HT-29 (cell line): ENCODE data around the gene ENTPD2. TPM values are rescaled to one million over a fixed set of nuclear protein-coding genes. Genes with fewer than 3 reads are reported as not detected.
"Not testable (repeated sequence)": the region's sequence is repeated elsewhere in the genome, so short reads cannot be mapped to it uniquely, and the experiment has no call there.

Source experiments
- DNase-seq: peaks from one replicate; pipeline ENCODE4 v3.0.0-alpha.2; 2015; ENCODE audit warnings: low spot score
- total RNA-seq: library from RNA; depleted of rRNA; stranded (reverse); fragments of >200 nt; shearing (Covaris generic); gene quantifications from 2 replicates; pipeline ENCODE4 v1.2.3, GENCODE V29; 2014

ENTPD2 gene
- total RNA-seq, 1 experiment from 2014 or later = 2.7 TPM

DNA sequence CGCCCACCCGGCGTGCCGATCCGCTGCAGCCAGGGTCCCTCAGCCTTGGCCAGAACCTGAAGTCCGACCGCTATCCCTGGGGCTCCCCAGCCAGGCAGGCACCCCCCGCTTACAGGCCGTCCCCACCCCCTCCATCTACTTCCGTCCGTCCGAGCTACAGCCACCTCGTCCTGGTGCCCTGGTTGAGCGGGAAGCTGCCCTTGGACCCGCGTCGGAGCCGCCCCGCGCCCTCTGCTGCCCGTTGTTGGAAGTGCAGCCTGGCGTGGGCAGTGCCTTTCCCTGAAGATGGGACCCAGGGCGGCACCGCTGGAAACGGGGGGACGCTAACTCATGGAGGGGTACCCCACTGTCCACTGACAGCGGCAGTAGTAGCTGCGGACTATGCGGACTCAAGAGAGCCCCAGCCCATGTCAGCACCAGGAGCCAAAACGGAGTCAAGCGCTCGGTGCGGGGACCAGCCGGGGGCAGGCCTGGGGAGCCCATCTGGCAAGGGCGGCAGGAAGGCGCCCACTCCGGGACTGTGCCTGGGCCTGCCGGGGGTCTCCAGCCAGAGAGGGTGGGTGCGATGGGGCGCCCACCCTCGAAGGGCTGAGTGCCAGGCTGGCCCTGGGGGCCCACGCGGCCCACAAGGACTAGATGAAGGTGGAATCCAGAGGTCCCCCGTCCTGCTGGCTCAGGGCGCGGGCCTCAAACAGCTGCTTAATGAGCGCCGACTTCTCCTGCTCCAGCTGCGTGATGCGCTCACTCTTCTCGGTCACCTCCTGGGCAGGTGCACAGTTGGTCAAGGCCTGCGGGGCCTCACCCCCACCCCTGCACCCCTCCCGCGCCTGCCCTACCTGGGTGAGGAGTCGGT is 10.4 kb upstream of the ENTPD2 start:
- DNase-seq = peak; percentile 67

DNA sequence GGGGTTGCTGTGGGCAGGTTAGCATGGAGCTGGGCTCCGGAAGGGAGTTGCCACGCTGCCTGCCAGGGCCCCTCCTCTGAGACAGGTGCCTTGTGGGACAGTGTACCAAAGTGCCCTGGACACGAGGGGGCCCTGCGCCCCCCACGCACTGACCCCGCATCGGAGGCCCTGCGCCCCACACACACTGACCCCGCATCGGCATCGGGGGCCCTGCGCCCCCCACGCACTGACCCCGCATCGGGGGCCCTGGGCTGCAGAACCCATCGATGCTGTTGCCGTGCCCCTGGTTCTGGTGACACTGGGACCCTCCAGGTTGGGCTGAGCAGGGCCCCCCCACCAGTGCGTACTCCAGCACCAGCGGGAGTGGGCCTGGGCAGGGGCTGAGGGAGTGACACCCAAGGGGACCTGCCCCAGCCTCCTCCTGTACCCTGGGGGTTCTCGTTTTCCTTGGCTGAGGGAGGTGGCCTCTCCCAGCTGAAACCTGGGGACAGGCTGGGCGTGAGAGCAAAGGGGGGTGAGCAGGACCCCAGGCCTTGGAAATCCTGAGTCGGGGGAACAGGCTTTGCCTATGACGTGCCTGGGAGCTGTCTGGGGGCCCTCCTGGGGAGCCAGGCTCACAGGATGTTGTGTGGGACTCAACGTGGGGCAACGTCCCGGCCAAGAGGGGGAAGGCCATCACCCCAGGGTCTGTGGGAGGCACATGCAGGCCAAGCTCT is 9.6 kb upstream of the ENTPD2 start:
- DNase-seq = no peak

DNA sequence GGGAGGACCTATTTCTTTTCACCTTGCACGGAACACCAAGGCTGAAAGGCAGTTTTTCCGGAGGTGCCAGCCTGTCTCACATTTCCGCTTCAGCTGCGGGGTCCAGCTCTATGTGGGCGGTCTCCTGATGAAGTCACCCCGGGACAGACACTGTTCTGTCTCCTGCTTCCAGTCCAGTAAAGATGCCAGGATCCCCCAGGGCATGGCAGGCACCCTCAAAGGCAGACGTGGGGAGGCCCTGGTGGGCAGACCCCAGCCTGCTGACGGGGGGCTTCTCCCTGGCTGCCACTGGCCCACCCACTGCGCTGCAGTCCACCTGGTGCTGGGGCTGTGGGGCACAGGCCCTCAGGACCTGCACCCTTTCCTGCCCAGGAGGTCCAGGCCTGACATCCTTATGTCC is 8.9 kb upstream of the ENTPD2 start:
- not testable (repeated sequence) for DNase-seq

DNA sequence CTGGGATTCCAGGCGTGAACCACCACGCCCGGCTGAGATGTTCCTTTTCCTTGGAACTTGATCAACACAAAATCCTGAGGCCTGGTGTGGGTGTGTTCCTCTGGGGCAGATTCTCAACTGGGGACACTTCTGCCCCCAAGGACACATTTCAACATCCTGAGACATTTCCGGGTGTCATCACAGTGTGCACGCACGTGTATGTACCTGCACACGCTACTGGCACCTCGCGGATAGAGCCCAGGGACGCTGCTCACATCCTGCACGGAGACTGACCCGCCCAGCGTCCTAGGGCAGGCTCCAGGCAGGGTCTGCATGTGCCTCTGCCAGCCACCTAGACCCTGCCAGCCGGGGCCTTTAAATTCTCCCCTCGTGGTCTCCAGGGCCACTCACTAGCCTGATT is 8.5 kb upstream of the ENTPD2 start:
- no peak for DNase-seq

DNA sequence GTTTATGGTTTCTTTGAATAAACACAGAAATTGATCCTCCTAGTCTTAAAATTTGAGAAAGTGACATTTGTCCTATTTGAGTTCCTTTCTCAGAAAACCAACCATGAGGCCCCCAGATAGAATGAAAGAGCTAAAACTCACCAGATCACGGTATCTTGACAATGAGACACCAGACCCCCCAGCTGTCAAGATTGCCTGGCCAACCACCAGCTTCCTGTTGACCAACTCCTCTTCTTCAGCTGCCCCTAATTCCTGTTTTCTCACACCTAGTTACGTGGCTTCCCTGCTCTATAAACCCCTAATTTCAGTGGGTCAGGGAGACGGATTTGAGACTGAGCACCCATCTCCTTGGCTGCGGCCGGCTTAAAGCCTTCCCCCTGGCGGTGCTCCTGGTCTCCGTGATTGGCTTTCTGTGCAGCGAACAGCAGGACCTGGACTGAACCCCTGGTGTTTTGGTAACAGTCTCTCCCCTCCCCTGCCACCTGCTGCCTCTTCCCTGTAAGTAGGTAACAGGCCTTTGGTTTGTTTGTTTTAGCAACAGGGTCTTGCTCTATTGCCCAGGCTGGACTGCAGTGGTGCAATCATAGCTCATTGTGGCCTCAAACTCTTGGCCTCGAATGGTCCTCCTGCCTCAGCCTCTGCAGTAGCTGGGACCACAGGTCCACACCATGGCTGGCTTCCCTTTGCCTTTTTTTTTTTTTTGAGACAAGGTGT is 4.8 kb upstream of the ENTPD2 start:
- DNase-seq = no peak

DNA sequence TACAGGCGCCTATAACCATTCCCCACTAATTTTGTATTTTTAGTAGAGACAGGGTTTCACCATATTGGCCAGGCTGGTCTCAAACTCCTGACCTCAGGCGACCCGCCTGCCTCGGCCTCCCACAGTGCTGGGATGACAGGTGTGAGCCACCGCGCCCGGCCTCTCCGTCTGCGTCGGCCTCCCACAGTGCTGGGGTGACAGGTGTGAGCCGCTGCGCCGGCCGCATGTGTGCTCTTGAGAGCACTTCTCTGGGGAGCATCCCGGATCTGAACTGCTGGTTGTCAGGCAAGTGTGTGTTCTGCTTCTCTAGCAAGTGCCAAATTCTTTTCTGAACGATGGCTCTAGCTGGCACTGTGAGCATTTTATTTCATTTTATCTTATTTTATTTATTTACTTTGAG is 3.7 kb upstream of the ENTPD2 start:
- no peak for DNase-seq

DNA sequence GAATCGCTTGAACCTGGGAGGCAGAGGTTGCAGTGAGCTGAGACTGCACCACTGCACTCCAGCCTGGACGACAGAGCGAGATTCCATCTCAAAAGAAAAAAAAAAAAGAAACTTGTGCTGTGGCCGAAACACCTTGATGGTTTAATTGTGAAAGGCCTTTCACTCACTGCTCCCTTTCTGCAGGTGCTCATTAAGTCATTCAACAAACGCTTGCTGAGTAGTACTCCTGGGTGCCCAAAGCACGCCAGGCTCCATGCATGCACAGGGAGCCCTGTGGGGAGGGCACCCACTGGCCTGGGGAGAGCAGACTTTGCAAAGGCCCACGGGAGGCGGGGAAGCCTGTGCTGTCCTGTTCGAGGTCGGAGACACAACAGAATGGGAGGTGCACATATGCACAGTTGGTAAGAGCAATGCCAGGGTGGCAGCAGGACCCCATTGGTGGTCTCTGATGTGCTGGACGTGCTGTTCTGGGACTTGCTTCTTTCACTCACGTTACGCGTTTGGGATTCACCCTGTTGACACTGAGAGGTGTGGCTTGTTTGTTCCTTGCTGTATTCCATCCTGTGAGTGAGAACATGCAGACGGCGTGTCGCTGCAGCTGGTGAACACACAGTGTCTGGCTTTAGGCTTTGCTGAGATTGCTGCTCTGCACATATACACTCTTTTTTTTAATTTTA is 3.0 kb upstream of the ENTPD2 start:
- no peak for DNase-seq

DNA sequence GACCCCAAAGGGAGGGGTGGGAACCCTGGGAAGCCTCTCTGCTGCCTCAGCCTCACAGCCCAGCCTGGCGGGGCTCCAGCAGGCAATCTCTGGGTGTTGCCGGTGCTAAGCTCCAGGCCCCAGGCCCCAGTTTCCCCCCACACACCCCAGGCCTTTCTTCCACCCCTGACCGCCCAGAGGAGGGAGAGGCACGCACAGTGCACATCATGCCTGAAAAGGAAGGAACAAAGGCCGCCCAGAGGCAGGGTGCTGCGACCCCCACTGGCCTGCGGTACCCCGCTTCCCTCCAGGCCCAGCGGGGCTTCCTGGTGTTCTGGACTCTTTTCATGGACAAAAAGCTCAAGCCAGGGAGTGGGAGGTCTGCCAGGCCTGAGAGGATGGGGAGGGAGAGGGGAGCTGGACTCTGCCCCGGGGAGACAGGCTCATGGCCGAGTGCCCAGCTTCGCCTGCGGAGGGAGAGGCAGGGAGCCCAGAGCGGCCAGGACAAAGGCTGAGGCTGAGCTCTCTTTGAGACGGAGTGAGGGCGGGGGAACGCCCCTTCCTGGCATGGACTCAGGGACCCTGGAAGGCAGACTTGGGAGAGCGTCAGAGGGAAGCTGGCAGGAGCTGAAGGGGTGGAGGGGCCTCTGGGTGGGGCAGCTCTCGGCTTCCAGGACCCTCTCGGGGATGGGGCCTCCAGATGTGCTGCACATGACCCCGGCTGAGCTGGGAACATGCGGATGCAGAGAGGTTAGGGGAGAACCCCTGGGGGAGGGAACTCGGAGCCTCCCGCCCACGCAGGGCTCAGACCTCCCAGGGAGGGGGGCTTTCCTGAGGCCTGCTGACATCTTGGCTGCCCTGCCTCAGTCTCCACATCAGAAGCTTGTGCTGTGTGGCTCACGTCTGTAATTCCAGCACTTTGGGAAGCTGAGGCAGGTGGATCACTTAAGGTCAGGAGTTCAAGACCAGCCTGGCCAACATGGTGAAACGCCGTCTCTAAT is 1.8 kb upstream of the ENTPD2 start:
- DNase-seq = peak; percentile 72

DNA sequence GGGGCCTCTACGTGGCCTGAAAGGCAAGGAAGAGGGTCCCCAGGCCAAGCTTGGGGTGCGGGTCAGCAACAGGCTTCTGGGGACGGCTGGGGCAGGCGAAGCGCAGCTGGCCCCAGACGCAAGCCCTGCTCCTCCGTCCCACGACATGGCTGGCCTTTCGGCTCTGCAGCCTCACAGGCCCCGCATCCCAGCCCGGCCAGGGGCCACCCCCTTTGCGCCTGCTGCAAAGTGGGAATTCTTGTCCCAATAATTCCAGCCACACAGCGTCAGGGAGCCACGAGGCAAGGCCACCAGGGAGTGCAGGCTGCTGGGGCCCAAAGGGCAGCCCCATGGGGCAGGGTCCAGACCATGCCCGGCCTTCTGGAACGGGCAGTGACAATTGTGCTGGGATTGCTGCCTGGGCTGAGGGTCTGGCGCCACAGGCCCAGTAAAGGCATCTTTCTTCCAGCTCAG is 1.1 kb upstream of the ENTPD2 start:
- no peak for DNase-seq

DNA sequence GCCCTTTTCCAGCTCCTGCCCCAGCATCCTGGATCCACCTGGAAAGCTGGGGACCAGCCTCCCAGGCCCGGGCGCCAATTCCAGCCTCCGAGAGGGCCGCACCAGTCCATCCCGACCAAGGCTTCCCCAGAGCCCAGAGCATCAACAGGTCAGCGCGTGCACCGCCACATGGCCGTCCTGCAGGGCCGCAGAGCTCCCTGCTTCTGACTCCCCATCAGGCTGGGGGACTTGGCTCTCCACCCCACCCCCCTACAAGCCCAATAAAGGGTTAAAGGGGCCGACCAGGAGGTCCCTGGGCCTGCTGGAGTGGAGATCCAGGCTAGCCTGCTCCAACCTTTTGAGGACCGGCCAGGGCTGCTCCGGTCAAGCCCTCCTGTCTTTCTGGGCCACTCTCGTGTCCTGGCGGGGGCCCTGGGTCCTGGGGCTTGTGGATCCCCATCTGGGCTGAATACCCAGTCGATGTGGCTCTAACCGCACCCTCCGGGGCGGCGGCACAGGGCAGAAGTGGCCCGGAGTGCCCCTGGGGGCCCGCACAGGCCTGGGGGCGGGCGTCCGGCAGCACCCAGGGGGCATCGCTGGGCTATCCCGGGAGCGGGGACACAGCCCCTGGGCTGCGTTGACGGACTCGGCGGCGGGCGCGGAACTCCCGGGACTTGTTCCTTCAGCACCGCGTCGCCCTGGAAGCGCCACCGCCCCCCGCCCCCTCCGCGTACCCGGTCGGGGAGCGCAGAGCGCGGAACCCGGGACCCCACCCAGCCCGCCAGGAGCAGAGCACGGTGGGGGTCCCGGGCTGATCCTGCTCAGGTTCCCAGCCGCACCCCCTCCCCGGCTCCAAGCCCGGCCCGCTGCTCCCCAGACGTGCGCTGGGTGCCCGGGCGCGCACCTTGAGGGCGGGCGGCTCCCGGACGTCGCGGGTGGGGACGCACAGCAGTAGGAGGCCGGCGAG is 590 bp downstream of the ENTPD2 start:
- no peak for DNase-seq

DNA sequence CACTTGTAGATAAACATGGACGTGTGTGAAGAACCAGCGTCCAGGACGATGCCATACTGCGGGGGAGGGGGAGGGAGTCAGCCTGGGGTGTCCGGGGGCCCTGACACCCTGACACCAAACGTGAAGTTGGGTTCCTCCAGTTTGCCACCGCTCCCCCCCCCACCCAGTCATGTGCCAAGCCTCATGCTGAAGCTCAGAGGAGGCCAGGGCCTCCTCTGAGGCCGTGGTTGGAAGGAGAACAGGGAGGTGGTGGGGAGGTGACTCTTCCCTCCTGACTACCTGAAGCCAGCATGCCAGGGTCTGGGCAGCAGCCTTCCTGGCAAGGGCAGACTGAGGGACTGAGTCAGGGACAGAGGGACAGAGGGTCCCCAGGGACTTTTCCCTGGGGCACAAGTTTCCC is 1.6 kb downstream of the ENTPD2 start:
- DNase-seq = no peak

DNA sequence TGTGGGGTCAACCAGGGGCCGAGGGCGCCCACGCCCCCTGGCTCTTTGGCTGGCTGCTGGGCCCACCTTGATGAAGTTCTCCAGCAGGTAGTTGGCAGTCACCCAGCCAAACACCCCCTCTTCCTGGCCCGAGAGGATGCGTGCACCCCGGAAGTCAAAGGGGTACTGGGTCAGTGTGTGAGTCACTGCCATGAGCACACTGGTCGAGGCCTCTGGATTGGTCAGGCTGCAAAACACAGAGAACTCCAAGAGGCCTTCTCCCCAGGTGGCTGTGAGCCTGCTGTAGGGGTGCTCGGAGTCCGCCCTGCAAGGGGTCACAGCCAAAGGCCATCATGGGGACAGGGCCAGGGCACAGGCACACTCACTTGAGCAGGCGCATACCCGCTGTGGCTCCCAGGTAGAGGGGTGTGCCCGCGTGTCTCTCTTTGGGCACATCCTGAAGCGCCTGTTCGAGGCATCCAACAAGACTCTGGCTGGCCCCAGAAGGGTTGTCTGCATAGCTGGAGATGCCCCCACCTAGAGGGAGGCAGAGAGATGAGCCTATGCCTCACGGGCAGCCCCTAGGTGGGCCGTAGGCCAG is 2.6 kb downstream of the ENTPD2 start:
- no peak for DNase-seq

DNA sequence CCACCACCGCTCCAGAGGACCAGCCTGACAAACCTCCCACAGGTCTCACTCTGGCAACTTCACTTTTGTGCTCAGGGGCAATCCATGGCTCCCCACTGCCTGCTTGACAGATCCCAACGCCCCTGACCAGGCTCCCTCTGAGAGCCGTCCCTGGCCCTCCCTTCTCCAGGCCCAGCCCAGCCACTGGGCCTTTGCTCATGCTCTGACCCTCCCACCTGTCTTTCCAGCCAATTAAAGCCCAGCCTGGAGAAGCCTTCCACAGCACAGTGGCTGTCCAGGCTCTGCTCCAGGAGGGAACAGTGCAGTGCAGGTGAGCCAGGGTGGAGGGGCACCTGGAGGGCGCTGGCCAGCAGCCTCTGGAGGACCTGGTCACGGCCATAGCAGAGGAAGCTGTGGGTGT is 3.3 kb downstream of the ENTPD2 start:
- DNase-seq = no peak

DNA sequence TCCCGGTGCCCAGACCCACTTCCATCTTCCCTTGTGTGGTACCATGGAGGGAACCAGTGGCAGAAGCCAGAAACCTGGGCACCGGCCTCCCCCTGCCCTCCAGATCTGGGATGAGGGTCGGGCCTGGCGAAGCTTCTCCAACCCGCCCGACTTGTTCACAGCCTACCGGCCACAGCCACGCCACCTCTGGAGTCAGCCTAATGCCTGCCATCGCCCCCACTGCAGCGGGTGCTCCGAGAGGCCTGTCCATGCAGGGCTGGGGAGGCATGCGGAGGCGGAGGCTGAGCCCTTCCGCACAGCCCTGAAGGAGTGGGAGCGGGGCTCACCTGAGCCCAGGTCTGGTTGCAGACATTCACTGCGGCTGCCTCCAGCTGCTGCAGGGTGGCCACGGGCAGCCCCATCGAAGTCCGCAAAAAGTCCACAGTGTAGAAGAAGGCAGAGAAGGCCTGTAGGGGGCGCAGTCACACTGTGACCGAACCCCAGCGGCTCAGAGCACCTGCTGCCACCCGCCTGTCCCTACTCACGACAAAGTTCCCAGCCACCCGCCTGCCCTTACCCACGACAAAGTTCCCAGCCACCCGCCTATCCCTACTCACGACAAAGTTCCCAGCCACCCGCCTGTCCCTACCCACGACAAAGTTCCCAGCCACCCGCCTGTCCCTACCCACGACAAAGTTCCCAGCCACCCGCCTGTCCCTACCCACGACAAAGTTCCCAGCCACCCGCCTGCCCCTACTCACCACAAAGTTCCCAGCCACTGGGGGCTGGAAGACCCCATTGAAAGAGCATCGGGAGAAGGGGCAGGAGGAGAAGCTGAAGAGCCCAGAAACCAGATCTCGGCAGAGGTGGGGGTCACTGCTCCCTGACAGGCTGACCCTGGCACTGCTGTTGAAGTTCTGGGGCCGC is 4.1 kb downstream of the ENTPD2 start:
- DNase-seq = peak; percentile 84

DNA sequence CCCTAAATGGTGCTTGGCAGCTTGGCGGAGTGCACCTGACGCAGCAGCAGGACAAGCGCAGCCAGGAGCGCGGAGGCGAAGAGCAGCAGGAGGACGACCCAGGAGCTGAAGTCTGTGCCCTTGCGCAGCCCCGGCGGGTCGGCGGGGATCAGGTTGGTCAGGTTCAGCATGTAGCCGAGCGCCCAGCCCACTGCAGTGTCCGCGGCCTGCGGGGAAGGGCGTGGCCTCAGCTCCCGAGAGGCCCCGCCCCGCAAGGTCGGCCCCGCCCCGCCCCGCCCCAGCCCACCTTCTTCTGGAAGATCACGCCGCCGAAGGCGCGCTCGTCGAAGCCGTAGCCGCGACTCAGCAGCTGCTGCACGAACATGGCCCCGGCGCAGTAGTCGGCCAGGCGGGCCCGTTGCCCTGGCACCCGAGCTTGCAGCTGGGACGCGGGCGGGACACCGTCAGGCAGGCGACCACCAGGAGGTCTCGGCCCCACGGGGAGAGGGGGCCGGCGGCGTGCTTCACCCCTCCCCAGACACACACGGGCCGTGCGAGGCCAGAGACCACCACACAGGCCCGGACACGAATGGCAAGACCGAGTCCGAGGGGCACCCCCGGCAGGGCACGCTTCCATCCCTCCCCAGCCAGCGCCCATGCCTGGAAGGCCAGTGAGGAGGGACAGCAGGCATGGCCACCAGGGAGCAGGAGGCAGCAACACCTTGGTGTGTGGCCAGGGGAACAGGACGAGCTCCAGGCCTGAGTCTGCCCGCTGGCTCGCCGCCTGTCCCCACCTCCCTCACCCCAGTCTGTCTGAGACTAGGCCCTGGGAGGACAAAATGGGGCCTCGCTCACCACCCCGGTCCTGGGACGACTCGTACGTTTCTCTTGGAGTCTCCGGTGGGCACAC is 5.0 kb downstream of the ENTPD2 start:
- DNase-seq = no peak

DNA sequence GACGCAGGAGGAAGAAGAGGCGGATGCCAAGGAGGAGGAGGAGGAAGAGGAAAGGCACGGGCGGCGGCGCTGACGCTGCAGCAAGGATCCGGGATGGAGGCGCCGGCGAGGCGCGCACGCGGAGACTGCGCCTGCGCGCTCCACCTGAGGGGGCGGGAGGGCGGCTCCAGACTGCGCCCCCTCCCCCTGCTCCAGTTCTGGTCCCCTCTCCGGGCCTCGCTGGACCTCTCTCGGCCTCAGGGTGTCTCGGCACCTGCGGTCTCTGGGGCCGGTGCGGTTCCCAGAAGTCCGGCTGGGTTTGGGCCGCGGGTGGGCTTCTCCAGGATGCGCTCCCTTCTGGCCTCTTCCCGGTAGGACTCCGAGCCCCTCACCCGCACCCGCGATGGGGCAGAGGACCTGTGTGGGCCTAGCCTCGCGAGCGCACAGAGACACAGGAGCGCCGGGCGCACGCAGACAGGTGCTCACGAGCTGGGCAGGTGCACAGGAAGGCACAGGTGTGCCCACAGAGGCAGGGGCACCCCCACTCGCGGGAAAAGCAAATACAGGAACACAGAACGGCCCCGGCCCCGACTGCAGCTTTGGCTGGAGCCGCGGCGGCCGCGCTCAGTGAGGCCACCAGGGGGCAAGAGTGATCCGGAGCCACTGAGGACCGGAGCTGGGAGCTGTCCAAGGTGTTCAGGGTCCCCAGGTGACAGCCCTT is 7.6 kb downstream of the ENTPD2 start, which contains the start of gene NPDC1:
TSS of gene NPDC1 (minus strand) at position 90 of the 700 bp plus-strand sequence. CDS start 188 bp downstream, outside the sequence.
- DNase-seq = peak; percentile 93
